DND-41 (cell line): ENCODE results near the gene TMCC1.

Source experiments
- CTCF ChIP-seq: IDR thresholded peaks from 2 replicates; pipeline ENCODE4 v1.5.1; 2012; ENCODE audit warnings: borderline replicate concordance, low read length, moderate library complexity, mild to moderate bottlenecking; ENCODE audit not compliant: poor library complexity, severe bottlenecking; ENCODE audit errors: extremely low read depth
- EZH2 ChIP-seq: IDR thresholded peaks from 3 replicates; pipeline ENCODE4 v1.6.1; 2012; ENCODE audit warnings: borderline replicate concordance, low read depth, mild to moderate bottlenecking, moderate library complexity, low read length, inconsistent platforms; ENCODE audit not compliant: severe bottlenecking

- TF ChIP-seq CTCF (no peak), EZH2 (no peak)
Observed at GRCh38 chr3:129628169-129628522, 265.4 kb downstream of the TMCC1 start.
